Esophagus squamous epithelium (tissue), 4 donors: Measurements from ENCODE around the gene MAP6.

Experiments used
- POLR2A ChIP-seq, 4 donors: fragments of 450-650 bp; IDR thresholded peaks; one replicate each; pipeline ENCODE4 v1.6.1; 2017; ENCODE audit warnings: antibody characterized with exemption in 4 of 4, mild to moderate bottlenecking in 4 of 4, moderate library complexity in 3 of 4
- TF ChIP-seq, protein P1 (sequence below), 6 experiments: fragments of 450-650 bp in 4 of 6; fragments of 200-600 bp in 2 of 6; sonication (generic) in 2 of 6; IDR thresholded peaks; one replicate each; pipeline ENCODE4 v1.5.1; 2016 to 2019; ENCODE audit warnings: antibody characterized with exemption in 6 of 6, mild to moderate bottlenecking in 4 of 6, moderate library complexity in 4 of 6

DNA sequence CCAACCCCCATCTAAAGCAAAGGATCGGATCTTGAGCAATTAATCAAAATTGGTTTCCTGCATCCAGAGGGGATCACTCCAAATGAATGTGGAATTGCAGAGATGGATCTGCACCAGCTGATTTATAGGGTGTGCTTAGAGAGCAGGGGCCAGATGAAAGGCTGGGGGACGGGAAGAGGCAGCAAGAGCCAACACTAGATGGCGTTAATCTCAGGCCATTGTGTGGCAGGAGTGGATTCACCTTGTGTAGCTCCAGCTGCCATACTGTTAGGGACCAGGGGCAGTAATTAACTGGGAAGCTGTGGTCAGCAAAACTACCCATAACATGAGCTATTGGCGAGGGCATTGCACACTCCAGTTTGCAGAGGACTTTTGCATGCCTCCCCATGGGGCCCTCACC is 71.2 kb downstream of the MAP6 start:
- TF ChIP-seq, protein P1, sequence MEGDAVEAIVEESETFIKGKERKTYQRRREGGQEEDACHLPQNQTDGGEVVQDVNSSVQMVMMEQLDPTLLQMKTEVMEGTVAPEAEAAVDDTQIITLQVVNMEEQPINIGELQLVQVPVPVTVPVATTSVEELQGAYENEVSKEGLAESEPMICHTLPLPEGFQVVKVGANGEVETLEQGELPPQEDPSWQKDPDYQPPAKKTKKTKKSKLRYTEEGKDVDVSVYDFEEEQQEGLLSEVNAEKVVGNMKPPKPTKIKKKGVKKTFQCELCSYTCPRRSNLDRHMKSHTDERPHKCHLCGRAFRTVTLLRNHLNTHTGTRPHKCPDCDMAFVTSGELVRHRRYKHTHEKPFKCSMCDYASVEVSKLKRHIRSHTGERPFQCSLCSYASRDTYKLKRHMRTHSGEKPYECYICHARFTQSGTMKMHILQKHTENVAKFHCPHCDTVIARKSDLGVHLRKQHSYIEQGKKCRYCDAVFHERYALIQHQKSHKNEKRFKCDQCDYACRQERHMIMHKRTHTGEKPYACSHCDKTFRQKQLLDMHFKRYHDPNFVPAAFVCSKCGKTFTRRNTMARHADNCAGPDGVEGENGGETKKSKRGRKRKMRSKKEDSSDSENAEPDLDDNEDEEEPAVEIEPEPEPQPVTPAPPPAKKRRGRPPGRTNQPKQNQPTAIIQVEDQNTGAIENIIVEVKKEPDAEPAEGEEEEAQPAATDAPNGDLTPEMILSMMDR (IDR thresholded peaks at IDR 0.05), result peak in 1 of 6 experiments; percentile 43
- no peak for TF ChIP-seq POLR2A (IDR thresholded peaks at IDR 0.05)
